ENCODE results near the gene TCF4. TPM values are rescaled to one million over a fixed set of nuclear protein-coding genes. Genes with fewer than 3 reads are reported as not detected.

TCF4 gene
- total and polyA plus RNA-seq, 10 donors = 14.6 to 200 (median 153) TPM

- intact Hi-C loops (cut with DNase I; ENCODE audit: low total_unique reads) = no loop called here
- 66 to 78% (median 70%) methylated on average over 12 of the region's 12 CpGs for WGBS, 5 donors
- TF ChIP-seq CTCF (IDR thresholded peaks at IDR 0.05 in 8 of 11, conservative IDR thresholded peaks at IDR 0.05 in 3 of 11) = no peak
- TF ChIP-seq POLR2A (IDR thresholded peaks at IDR 0.05) = no peak
- no peak for TF ChIP-seq POLR2AphosphoS5 (IDR thresholded peaks at IDR 0.05)
- DNase-seq = no peak
- H3K27me3 ChIP-seq (replicated peaks in 1 of 7) = no peaks in the 10 kb centered on the region
- peak overlapping the region in 7 of 8 donors; percentile 9 to 80 (median 65) for H3K27ac ChIP-seq
- H3K36me3 ChIP-seq = no peaks in the 10 kb centered on the region
- no peaks in the 10 kb centered on the region for H3K9me3 ChIP-seq
- H3K4me3 ChIP-seq = peak overlapping the region in 7 of 8 donors; percentile 2 to 56 (median 21)
- H3K4me1 ChIP-seq = peaks cover 0 to 56% (median 13%) of the 10 kb centered on the region in 6 donors
Observed at GRCh38 chr18:55400590-55401541, 187.1 kb downstream of the TCF4 start.

GRCh38 chr18:55400081-55400480 lies 187.9 kb downstream of the TCF4 start:
- DNase-seq = no peak
- Histone ChIP-seq H3K36me3 (no peaks in the 10 kb centered on the region), H3K4me1 (peaks cover 0 to 53% (median 10%) of the 10 kb centered on the region in 6 donors), H3K27ac (peak overlapping the region in 4 of 8 donors; percentile 65 to 80 (median 69)), H3K4me3 (peak overlapping the region in 4 of 8 donors; percentile 18 to 56 (median 28)), H3K9me3 (no peaks in the 10 kb centered on the region), H3K27me3 (replicated peaks in 1 of 7) (no peaks in the 10 kb centered on the region)
- intact Hi-C loops (cut with DNase I; ENCODE audit: low total_unique reads) = no loop called here
- 55 to 75% (median 67%) methylated on average over 2 of the region's 2 CpGs for WGBS, 5 donors
- no peak for TF ChIP-seq POLR2A (IDR thresholded peaks at IDR 0.05)
- TF ChIP-seq POLR2AphosphoS5 (IDR thresholded peaks at IDR 0.05) = no peak

- DNase-seq = no peak
- Histone ChIP-seq H3K4me1 (peaks cover 0 to 45% (median 8%) of the 10 kb centered on the region in 6 donors), H3K27me3 (replicated peaks in 1 of 7) (no peaks in the 10 kb centered on the region), H3K9me3 (no peaks in the 10 kb centered on the region), H3K27ac (peak overlapping the region in 1 of 8 donors; percentile 80), H3K4me3 (peak overlapping the region in 1 of 8 donors; percentile 56), H3K36me3 (no peaks in the 10 kb centered on the region)
- TF ChIP-seq POLR2A (IDR thresholded peaks at IDR 0.05) (no peak), CTCF (IDR thresholded peaks at IDR 0.05 in 8 of 11, conservative IDR thresholded peaks at IDR 0.05 in 3 of 11) (no peak), POLR2AphosphoS5 (IDR thresholded peaks at IDR 0.05) (no peak)
- 77 to 87% (median 80%) methylated on average over 6 of the region's 6 CpGs for WGBS, 5 donors
- intact Hi-C loops (cut with DNase I; ENCODE audit: low total_unique reads) = no loop called here
Observed at GRCh38 chr18:55398858-55399257, 189.1 kb downstream of the TCF4 start.

- Histone ChIP-seq H3K27me3 (replicated peaks in 1 of 7) (no peaks in the 10 kb centered on the region), H3K9me3 (no peaks in the 10 kb centered on the region), H3K4me1 (peaks cover 0 to 27% (median 6%) of the 10 kb centered on the region in 6 donors), H3K4me3 (no peak overlapping the region), H3K27ac (no peak overlapping the region), H3K36me3 (no peaks in the 10 kb centered on the region)
- 36 to 86% (median 65%) methylated on average over 2 of the region's 2 CpGs for WGBS, 5 donors
- DNase-seq = no peak
- intact Hi-C loops (cut with DNase I; ENCODE audit: low total_unique reads) = no loop called here
- TF ChIP-seq POLR2AphosphoS5 (IDR thresholded peaks at IDR 0.05) = no peak
- no peak for TF ChIP-seq POLR2A (IDR thresholded peaks at IDR 0.05)
- TF ChIP-seq CTCF (IDR thresholded peaks at IDR 0.05 in 8 of 11, conservative IDR thresholded peaks at IDR 0.05 in 3 of 11) = no peak
Observed at GRCh38 chr18:55396979-55397378, 191.0 kb downstream of the TCF4 start.

Measured in spleen (tissue), 11 donors.